ENCODE data around the gene KRTAP2-2. TPM values are rescaled to one million over a fixed set of nuclear protein-coding genes. Genes with fewer than 3 reads are reported as not detected.
A peak's percentile ranks its signal among the peaks of the same experiment; 100 is the strongest.

The KRTAP2-2 gene
- total and polyA plus RNA-seq, 2 of the 4 experiments (the other 2 are of a cell fraction), result 0.17 TPM; not detected in 1

DNA sequence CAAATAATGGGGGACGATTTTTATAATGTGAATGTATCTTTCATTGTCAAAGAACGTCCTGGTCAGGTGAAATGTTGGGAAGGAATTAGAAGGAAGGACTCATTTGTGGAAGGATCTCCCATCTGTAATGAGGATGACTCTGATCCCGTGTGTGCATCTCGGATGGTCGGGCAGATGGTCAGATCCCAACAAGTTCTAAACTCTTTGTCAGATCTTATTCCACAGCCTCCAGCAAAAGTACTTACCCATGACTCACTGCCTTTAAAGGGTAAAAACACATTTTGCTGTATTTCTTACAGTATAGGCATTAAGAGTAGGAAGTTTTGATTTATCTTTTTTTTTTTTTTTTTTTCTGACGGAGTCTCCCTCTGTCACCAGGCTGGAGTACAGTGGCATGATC lies 43.5 kb upstream of the KRTAP2-2 start:
- H2BK120ac ChIP-seq (ENCODE audit: low read depth, low read length), result peak overlapping the region; percentile 86
- H3K14ac ChIP-seq (replicated peaks; ENCODE audit: low read depth, low read length), result peak overlapping the region; percentile 85
- no peaks in the 10 kb centered on the region for H3K9me3 ChIP-seq (ENCODE audit: control insufficient read depth, insufficient read depth, low read length)
- BruUV-seq (replicated peaks), result no TSS peak
- peak overlapping the region; percentile 0; the same call in 1 of the 2 replicates for H4K5ac ChIP-seq (ENCODE audit: low read depth, low read length)
- H3K9me1 ChIP-seq (ENCODE audit: insufficient read depth, low read length), result peaks cover 6% of the 10 kb centered on the region
- no peak overlapping the region for H3K4me3 ChIP-seq (ENCODE audit: insufficient read depth, low read depth, low read length)
- H3K9ac ChIP-seq (ENCODE audit: low read depth, low read length), result no peak overlapping the region
- CTCF ChIA-PET, result no interaction called here
- TF ChIP-seq FOS (IDR thresholded peaks at IDR 0.05; ENCODE audit: low read depth, low read length), result no peak
- no peak for TF ChIP-seq CEBPB (IDR thresholded peaks at IDR 0.05; ENCODE audit: low read depth, low read length)
- no peak for TF ChIP-seq NFE2L2 (IDR thresholded peaks at IDR 0.05; ENCODE audit: low read depth, low read length)
- no peak for TF ChIP-seq RAD21 (IDR thresholded peaks at IDR 0.05; ENCODE audit: low read length)
- TF ChIP-seq POLR2A (IDR thresholded peaks at IDR 0.05; ENCODE audit: low read depth, low read length), result no peak
- TF ChIP-seq, protein P1, sequence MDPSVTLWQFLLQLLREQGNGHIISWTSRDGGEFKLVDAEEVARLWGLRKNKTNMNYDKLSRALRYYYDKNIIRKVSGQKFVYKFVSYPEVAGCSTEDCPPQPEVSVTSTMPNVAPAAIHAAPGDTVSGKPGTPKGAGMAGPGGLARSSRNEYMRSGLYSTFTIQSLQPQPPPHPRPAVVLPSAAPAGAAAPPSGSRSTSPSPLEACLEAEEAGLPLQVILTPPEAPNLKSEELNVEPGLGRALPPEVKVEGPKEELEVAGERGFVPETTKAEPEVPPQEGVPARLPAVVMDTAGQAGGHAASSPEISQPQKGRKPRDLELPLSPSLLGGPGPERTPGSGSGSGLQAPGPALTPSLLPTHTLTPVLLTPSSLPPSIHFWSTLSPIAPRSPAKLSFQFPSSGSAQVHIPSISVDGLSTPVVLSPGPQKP (IDR thresholded peaks at IDR 0.05; ENCODE audit: borderline replicate concordance, low read depth, low read length), result no peak
- 0 out of 2 replicates have a peak, but pooled peaks have one; percentile 13 for TF ChIP-seq BHLHE40 (IDR thresholded peaks at IDR 0.05; ENCODE audit: low read depth, low read length)
- H3K27ac ChIP-seq (ENCODE audit: insufficient read depth, low read length), result no peak overlapping the region
- H3K4me2 ChIP-seq (ENCODE audit: low read depth, low read length), result no peak overlapping the region
- DNase-seq (peak; percentile 68), ATAC-seq (ENCODE audit: low read depth) (peak; percentile 59)
- H2BK15ac ChIP-seq (ENCODE audit: low read depth, low read length), result 0 out of 3 replicates have a peak overlapping the region, but pooled peaks have one; percentile 18
- WGBS, 2 experiments (ENCODE audit: extremely low coverage in 2 of 2, insufficient read length in 1 of 2), result no CpG with 5 or more reads among the region's 6 CpGs
- no peaks in the 10 kb centered on the region for H3K27me3 ChIP-seq (ENCODE audit: control insufficient read depth, insufficient read depth, low read length)
- H3K36me3 ChIP-seq (ENCODE audit: control insufficient read depth, insufficient read depth, low read length), result no peaks in the 10 kb centered on the region
- peak overlapping the region; percentile 68 for H4K91ac ChIP-seq (ENCODE audit: insufficient read depth, low read depth, low read length)
- H2AK9ac ChIP-seq (replicated peaks; ENCODE audit: low read depth, low read length, poor library complexity), result no peak overlapping the region
- peak overlapping the region; percentile 86 for H2AK5ac ChIP-seq (ENCODE audit: low read depth, low read length)
- peak overlapping the region; percentile 32 to 53 for H4K8ac ChIP-seq (ENCODE audit: low read depth in 2 of 2, low read length in 2 of 2)
- peak overlapping the region; percentile 95 for H2BK5ac ChIP-seq (ENCODE audit: low read depth, low read length, poor library complexity, severe bottlenecking)
- peak overlapping the region; percentile 94 for H3K4ac ChIP-seq (ENCODE audit: low read depth, low read length)
- in situ Hi-C loops (cut with MboI; ENCODE audit: low sequenced_read_pairs), result no loop called here
- no peak overlapping the region for H3K56ac ChIP-seq (ENCODE audit: extremely low read depth, insufficient read depth, low read length)
- H3K79me1 ChIP-seq (ENCODE audit: low read depth in 1 of 2, low read length in 2 of 2), result no peaks in the 10 kb centered on the region
- peak overlapping the region; percentile 79; the same call in 1 of the 2 replicates for H3K23ac ChIP-seq (ENCODE audit: low read depth, low read length)
- peak overlapping the region; percentile 95 for H2BK20ac ChIP-seq (ENCODE audit: low read depth, low read length)
- no peak overlapping the region for H2AFZ ChIP-seq (replicated peaks; ENCODE audit: low read length, poor library complexity)
- H4K20me1 ChIP-seq (ENCODE audit: insufficient read depth, low read length), result no peaks in the 10 kb centered on the region
- intact Hi-C loops (cut with micrococcal nuclease), result no loop called here
- POLR2A ChIA-PET (ENCODE audit: unreplicated experiment), result no interaction called here
- dilution Hi-C loops (cut with HindIII; ENCODE audit: low sequenced_read_pairs, unreplicated experiment), result no loop called here
- H3K4me1 ChIP-seq (ENCODE audit: control insufficient read depth, insufficient read depth, low read length), result peaks cover 4% of the 10 kb centered on the region; the same call in 1 of the 2 replicates
- H3K18ac ChIP-seq (ENCODE audit: low read depth, low read length), result peak overlapping the region; percentile 76; the same call in 1 of the 2 replicates

All from IMR-90 (cell line).